Suprapubic skin (tissue), 3 donors: ENCODE data around the gene DOC2A.

Experiments used
- CTCF ChIP-seq, 2 donors: fragments of 200-600 bp in 1 of 2; fragments of 450-650 bp in 1 of 2; sonication (generic) in 1 of 2; IDR thresholded peaks; one replicate each; pipeline ENCODE4 v1.5.1; 2016 to 2019; ENCODE audit warnings: antibody characterized with exemption in 2 of 2, mild to moderate bottlenecking in 1 of 2, moderate library complexity in 1 of 2
- POLR2AphosphoS5 ChIP-seq, 3 donors: sonication (generic); formaldehyde crosslinking; IDR thresholded peaks; one replicate each; pipeline ENCODE4 v1.6.1; 2017; ENCODE audit warnings: antibody characterized with exemption in 3 of 3

- no peak for TF ChIP-seq CTCF (IDR thresholded peaks at IDR 0.05)
- no peak for TF ChIP-seq POLR2AphosphoS5 (IDR thresholded peaks at IDR 0.05)
Measured at GRCh38 chr16:30018731-30019158, 7.9 kb upstream of the DOC2A start.
